Measurements from ENCODE around the gene GRHL1. TPM values are rescaled to one million over a fixed set of nuclear protein-coding genes. Genes with fewer than 3 reads are reported as not detected.
"Not testable (repeated sequence)": the region's sequence is repeated elsewhere in the genome, so short reads cannot be mapped to it uniquely, and the experiment has no call there.

The GRHL1 gene
- total RNA-seq, 1 donor from 2014 or later: 0.43 TPM

DNA sequence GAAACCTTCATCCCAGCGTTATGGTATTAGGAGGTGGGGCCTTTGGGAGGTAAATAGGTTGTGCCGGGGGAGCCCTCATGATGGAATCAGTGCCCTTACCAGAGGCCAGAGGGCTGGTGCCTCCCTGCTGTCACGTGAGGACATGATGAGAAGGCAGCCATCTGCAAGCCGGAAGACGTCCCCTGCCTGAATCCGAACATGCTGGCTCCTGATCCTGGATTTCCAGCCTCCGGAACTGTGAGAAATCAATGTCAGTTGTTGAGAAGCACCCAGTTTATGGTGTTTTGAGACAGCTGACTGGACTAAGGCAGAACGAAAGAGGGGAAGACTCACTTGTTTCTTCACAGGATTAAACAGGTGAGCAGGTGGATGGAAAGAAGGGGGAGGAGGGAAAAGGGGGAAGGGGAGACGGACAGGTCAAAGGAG, 78.8 kb downstream of the GRHL1 start:
- H3K9me3 ChIP-seq: no peaks in the 10 kb centered on the region
- H3K4me3 ChIP-seq: no peak overlapping the region
- H3K4me1 ChIP-seq: peaks cover 0 to 3% of the 10 kb centered on the region in 2 donors
- no peaks in the 10 kb centered on the region for H3K27me3 ChIP-seq
- TF ChIP-seq, protein P1, sequence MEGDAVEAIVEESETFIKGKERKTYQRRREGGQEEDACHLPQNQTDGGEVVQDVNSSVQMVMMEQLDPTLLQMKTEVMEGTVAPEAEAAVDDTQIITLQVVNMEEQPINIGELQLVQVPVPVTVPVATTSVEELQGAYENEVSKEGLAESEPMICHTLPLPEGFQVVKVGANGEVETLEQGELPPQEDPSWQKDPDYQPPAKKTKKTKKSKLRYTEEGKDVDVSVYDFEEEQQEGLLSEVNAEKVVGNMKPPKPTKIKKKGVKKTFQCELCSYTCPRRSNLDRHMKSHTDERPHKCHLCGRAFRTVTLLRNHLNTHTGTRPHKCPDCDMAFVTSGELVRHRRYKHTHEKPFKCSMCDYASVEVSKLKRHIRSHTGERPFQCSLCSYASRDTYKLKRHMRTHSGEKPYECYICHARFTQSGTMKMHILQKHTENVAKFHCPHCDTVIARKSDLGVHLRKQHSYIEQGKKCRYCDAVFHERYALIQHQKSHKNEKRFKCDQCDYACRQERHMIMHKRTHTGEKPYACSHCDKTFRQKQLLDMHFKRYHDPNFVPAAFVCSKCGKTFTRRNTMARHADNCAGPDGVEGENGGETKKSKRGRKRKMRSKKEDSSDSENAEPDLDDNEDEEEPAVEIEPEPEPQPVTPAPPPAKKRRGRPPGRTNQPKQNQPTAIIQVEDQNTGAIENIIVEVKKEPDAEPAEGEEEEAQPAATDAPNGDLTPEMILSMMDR (IDR thresholded peaks at IDR 0.05): no peak
- DNase-seq (ENCODE audit: low spot score in 2 of 2): no peak
- no peaks in the 10 kb centered on the region for H3K36me3 ChIP-seq
- intact Hi-C loops (cut with DNase I): no loop called here
- no peak overlapping the region for H3K27ac ChIP-seq

DNA sequence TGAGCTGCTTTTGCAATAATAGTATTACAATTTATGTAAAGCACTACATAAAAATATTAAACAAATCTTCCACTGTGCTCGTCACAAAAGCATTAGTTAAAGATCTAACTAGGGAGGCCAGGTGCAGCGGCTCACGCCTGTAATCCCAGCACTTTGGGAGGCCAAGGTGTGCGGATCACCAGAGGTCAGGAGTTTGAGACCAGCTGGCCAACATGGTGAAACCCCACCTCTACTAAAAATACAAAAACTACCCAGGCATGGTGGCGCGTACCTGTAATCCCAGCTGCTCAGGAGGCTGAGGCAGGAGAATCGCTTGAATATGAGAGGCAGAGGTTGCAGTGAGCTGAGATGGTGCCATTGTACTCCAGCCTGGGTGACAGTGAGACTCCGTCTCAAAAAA, 79.3 kb downstream of the GRHL1 start:
- H3K27ac ChIP-seq; H3K4me3 ChIP-seq; H3K9me3 ChIP-seq; DNase-seq (ENCODE audit: low spot score in 2 of 2); H3K36me3 ChIP-seq; H3K4me1 ChIP-seq; H3K27me3 ChIP-seq; intact Hi-C loops (cut with DNase I): not testable (repeated sequence)

DNA sequence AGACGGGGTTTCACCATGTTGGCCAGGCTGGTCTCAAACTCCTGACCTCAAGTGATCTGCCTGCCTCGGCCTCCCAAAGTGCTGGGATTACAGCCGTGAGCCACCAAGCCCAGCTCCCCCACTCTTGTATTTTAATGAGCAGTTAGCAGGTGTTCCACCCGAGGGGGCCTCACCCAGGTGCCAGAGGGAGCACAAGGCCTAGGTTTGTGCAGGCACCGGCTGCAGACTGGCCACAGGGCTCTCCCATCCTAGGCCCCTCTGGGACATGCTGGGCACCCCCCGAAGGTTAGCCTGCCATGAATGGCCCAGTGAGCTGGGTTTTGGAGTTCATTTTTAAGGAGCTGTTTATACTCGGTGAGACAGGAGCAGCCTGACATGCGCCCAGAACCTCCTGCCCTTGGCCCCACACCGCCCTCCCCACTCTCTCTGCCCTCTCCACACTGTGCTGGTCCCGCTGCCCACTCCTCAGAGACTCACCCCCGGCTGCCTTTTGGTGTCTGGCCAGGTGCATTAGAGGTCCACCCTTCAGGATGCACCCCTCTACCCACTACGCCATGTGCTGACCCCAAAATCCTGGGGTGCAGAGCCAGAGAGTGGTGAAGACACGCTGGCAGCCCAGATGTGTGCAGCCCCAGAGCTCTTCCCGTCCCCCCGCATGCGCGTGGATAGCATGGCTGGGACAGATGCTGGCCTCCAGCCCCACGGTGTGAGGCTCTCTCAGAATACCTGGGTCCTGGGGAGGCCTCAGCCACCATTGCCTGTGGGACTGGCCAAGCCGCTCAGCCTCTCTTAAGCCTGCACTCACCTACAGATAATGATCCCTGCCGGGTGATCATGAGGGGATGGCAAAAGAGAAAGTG, 80.6 kb downstream of the GRHL1 start:
- H3K27me3 ChIP-seq: no peaks in the 10 kb centered on the region
- H3K36me3 ChIP-seq: no peaks in the 10 kb centered on the region
- DNase-seq (ENCODE audit: low spot score in 2 of 2): no peak
- H3K4me1 ChIP-seq: peaks cover 12 to 19% of the 10 kb centered on the region in 2 donors
- no peaks in the 10 kb centered on the region for H3K9me3 ChIP-seq
- no peak overlapping the region for H3K4me3 ChIP-seq
- intact Hi-C loops (cut with DNase I): no loop called here
- H3K27ac ChIP-seq: no peak overlapping the region
- TF ChIP-seq, protein P1 (IDR thresholded peaks at IDR 0.05): no peak

DNA sequence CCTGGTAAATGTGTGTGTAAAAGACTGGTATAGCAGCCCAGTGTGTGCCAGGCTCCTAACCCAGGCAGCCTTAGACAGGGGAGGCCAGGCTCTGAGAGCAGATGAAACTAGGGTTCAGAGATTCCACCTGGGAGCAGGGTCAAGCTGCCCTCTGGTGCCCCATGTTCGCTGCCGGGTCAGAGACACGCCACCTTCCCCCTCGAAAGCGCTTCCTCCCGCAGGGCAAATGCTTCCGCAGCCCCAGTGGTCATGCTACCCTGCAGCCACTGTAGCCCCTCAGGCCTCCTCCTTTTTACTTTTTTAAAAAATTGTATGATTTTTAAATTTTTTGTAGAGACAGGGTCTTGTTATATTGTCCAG, 81.2 kb downstream of the GRHL1 start:
- TF ChIP-seq, protein P1 (IDR thresholded peaks at IDR 0.05): no peak
- H3K36me3 ChIP-seq: no peaks in the 10 kb centered on the region
- no peak overlapping the region for H3K4me3 ChIP-seq
- H3K27ac ChIP-seq: no peak overlapping the region
- no peaks in the 10 kb centered on the region for H3K9me3 ChIP-seq
- intact Hi-C loops (cut with DNase I): no loop called here
- DNase-seq (ENCODE audit: low spot score in 2 of 2): no peak
- peaks cover 16 to 25% of the 10 kb centered on the region in 2 donors for H3K4me1 ChIP-seq
- no peaks in the 10 kb centered on the region for H3K27me3 ChIP-seq

DNA sequence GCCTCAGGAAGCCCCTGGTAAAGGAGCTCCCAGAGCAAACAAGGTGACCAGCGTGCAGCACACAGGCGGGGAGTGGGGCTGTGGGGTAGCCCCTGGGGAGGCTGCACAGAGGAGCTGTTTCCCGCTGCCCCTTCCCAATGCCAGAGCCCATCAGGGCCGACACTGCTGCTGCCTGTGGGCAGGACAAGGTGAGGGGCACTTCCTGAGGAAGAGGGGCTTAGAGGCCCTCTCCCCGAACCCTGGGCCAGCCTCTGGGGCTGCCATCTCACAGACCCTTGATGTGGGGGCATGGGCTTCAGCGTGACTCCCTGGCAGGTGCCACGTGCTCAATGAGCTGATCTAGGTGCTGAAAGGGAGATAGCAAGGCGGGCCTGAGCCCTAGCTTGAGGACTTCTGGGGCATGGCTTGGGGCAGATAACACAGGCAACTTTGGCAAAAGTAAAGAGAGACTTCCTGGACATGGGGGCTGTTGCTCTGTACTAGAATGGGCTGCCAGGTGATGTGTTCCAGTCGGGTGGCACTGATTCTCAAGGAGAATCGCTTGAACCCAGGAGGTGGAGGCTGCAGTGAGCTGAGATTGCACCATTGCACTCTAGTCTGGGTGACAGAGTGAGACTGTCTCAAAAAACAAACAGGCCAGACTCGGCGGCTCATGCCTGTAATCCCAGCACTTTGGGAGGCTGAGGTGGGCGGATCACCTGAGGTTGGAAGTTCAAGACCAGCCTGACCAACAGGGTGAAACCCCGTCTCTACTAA, 81.9 kb downstream of the GRHL1 start:
- DNase-seq (ENCODE audit: low spot score in 2 of 2): no peak
- intact Hi-C loops (cut with DNase I): loop anchor here (2.0 kb wide), 1 partner anchor 15 kb away; no protein-coding TSS in a partner anchor
- H3K27me3 ChIP-seq: no peaks in the 10 kb centered on the region
- no peaks in the 10 kb centered on the region for H3K9me3 ChIP-seq
- H3K36me3 ChIP-seq: no peaks in the 10 kb centered on the region
- peaks cover 16 to 30% of the 10 kb centered on the region in 2 donors for H3K4me1 ChIP-seq
- TF ChIP-seq, protein P1 (IDR thresholded peaks at IDR 0.05): no peak
- H3K4me3 ChIP-seq: no peak overlapping the region
- H3K27ac ChIP-seq: no peak overlapping the region

Measured in ascending aorta (tissue), 2 donors.